NCI-H146 (cell line): ENCODE results near the gene CRAMP1.

Experiments used
- DNase-seq: peaks from one replicate; lab custom pipeline; 2025; lab: John Stamatoyannopoulos, UW

The CRAMP1 gene

DNA sequence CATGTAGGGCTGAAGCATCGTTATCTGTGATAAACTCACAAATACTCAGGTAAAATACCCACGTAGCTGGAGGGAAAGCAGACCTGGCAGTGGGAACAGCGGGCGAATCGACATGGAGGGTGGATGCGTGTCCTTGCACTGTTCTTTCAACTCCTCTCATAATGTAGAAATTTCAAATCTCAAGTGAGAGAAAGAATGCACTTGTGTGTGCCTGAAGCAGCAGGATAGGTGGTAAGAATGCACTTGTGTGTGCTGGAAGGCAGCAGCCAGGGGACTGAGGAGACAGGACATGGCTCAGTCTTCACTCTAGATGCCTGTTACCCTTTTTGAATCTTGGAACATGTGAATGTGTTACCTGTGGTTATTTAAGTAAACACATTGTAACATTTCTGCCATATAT is 10.7 kb upstream of the CRAMP1 start:
- no peak for DNase-seq

DNA sequence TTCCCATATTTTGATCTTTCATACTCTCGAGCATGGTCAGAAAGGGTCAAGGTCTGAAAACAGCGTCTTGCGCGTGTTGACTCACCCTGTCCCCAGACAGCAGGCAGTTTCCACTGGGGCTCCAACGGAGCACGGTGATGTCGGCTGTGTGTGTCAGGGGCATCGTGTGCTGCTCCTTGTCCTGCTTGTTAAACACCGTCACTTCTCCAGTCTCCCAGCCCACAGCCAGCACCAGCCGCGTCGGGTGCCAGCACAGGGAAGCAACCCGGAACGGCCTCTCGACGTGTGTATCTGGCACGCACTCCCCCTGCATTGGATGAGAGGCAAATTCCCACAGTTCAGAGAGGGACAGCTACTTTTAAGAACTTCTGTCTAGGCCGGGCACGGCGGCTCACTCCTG is 9.9 kb upstream of the CRAMP1 start:
- DNase-seq, result no peak

- no peak for DNase-seq
These were observed 5.4 kb upstream of the CRAMP1 start for GRCh38 chr16:1606774-1607173.

DNA sequence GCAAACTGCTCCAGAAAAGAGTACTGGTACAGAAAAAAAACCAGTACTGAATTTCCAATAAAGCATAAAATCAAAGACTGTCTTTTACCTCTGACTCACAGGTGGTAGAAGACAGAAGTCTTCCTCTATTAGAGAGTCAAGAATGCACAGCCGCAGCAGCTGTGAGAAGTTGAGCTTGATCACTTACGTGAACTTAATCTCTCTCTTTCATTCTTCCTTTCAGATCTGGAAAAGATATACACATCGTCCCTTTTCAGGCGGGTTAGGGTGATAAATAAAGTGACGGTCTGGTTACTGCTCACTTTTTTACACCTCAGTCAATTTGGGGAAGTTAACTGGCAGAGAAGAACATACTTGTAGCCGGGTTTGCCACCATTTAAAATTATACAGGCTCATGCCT is 4.2 kb upstream of the CRAMP1 start:
- no peak for DNase-seq

GRCh38 chr16:1610071-1610898 is 1.9 kb upstream of the CRAMP1 start:
- DNase-seq, result peak; percentile 95

- peak; percentile 21 for DNase-seq
These were observed 1.1 kb upstream of the CRAMP1 start for GRCh38 chr16:1610899-1611632.

- DNase-seq, result no peak
These were observed 1.1 kb downstream of the CRAMP1 start for GRCh38 chr16:1613211-1613622.

- DNase-seq, result peak; percentile 21
These were observed 1.7 kb downstream of the CRAMP1 start for GRCh38 chr16:1613728-1614455.

GRCh38 chr16:1614456-1615102 is 2.4 kb downstream of the CRAMP1 start:
- DNase-seq, result peak; percentile 30

- DNase-seq, result no peak
These were observed 3.6 kb downstream of the CRAMP1 start for GRCh38 chr16:1615761-1616160.

DNA sequence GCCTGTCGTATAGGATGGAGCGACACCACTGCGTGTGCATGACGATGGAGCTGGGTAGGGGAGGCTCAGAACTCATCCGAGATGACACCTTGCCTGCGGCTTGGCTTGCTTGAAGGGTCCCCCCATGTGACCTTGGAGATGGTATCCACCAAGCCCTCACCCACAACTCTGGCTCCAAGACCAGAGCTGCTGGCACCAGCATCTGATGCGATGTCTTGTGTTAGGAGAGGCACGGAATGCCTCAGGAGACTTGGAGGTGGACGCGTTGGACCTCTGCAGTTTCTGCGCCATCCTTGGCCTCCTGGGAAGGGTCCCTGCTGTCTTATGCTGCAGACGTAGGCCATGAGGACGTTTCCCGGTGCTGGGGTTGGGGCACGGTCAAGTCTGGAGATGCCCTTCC is 7.8 kb downstream of the CRAMP1 start:
- DNase-seq, result no peak

- no peak for DNase-seq
These were observed 8.2 kb downstream of the CRAMP1 start for GRCh38 chr16:1620391-1620790.

- no peak for DNase-seq
These were observed 9.7 kb downstream of the CRAMP1 start for GRCh38 chr16:1621851-1622250.

DNA sequence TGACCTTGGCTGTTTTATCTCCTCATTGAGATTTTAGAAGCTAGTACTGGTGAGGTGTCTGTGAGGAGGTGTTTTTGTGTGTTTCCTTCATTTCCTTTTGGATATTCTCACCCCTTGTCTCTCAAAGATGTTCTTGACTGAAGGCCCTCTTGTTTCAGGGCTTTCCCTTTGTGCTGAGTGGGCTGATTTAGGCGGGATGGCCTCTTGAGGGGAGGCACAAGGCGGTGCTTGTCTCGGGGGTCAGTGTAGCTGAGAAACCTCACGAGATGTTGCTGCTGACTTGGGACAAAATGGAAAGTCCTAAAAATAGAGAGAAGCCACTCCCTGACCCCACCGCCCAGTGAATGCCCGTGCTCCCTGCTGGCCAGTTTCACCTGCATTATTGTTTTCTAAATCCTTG is 14.2 kb downstream of the CRAMP1 start:
- no peak for DNase-seq

- DNase-seq, result no peak
These were observed 14.6 kb downstream of the CRAMP1 start for GRCh38 chr16:1626776-1627175.

- DNase-seq, result no peak
These were observed 18.5 kb downstream of the CRAMP1 start for GRCh38 chr16:1630450-1631213.

GRCh38 chr16:1631230-1631629 is 19.1 kb downstream of the CRAMP1 start:
- DNase-seq, result no peak

- DNase-seq, result no peak
These were observed 19.9 kb downstream of the CRAMP1 start for GRCh38 chr16:1631931-1632637.

- no peak for DNase-seq
These were observed 20.4 kb downstream of the CRAMP1 start for GRCh38 chr16:1632638-1632970.

DNA sequence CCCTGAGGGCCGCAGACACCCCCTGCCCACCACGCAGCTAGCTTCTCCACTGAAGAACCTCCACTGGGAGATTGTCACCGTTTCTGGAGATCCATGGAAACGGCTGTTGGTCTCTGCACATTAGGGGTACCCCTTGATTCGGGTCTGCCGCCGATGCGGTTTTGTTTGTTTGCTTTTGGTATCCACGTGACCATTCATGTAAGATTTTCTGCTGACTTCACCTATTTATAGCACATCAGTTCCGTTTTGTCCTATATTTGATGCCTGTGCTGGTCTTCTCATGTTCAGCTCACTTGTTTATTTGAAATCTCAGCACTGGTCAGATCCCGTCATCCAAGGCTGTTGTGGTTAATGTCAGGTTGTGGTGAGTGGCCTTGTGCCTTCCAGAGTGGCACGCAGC is 21.1 kb downstream of the CRAMP1 start:
- DNase-seq, result no peak

DNA sequence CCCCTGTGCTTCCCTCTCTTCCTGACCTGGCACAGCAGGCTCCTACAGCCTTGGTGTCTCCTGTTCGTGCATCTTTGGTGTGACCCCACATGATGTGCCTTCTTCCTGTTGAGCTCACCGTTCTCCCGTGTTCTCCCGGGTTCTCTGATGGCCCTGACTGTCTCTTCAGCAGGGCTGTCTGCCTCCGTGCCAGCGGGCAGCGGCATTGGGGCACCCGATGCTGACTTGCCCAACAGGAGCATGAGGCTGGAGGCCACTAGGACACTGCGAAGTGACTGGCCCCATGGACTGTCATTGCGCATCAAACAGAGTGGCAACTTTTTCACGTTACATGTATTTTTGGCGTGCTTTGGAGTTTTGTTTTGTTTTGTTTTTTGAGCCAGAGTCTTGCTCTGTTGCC is 22.4 kb downstream of the CRAMP1 start:
- DNase-seq, result no peak
